Keratinocyte (primary cell): ENCODE data around the gene ATP8A2. TPM values are rescaled to one million over a fixed set of nuclear protein-coding genes. Genes with fewer than 3 reads are reported as not detected.

Experiments
- DNase-seq: peaks from one replicate; pipeline ENCODE4 v3.0.0-alpha.2; 2011; ENCODE audit warnings: low read depth, missing footprints, low spot score
- FAIRE-seq: peaks from 2 replicates; lab custom pipeline; 2011; peaks lifted over from hg19 to GRCh38; lab: Jason Lieb, UNC
- H2AFZ ChIP-seq: 2 replicates; pipeline ENCODE4 v1.6.0; 2012; ENCODE audit warnings: low read length, control low read depth, inconsistent platforms; ENCODE audit not compliant: control insufficient read depth
- H3K27ac ChIP-seq: 2 replicates; pipeline ENCODE4 v1.5.1; 2011; ENCODE audit warnings: low read length; ENCODE audit not compliant: control insufficient read depth, insufficient read depth
- H3K27me3 ChIP-seq: 3 replicates; pipeline ENCODE4 v1.6.0; 2011; ENCODE audit warnings: low read length; ENCODE audit not compliant: control insufficient read depth, insufficient read depth; ENCODE audit errors: extremely low read depth
- H3K36me3 ChIP-seq, 2 experiments: 2 replicates in 1 of 2; 3 replicates in 1 of 2; pipeline ENCODE4 v1.5.1; 2011; ENCODE audit warnings: low read length in 2 of 2, mild to moderate bottlenecking in 1 of 2; ENCODE audit not compliant: control insufficient read depth in 2 of 2, insufficient read depth in 2 of 2; ENCODE audit errors: extremely low read depth in 1 of 2
- H3K4me1 ChIP-seq: 3 replicates; pipeline ENCODE4 v1.5.1; 2011; ENCODE audit warnings: low read length; ENCODE audit not compliant: control insufficient read depth, insufficient read depth; ENCODE audit errors: extremely low read depth
- H3K4me2 ChIP-seq: 3 replicates; pipeline ENCODE4 v1.6.0; 2011; ENCODE audit warnings: low read depth, low read length; ENCODE audit not compliant: control insufficient read depth, insufficient read depth; ENCODE audit errors: extremely low read depth
- H3K4me3 ChIP-seq, 3 experiments: fragments of 200-600 bp in 1 of 3; sonication (generic) in 1 of 3; 2 replicates in 2 of 3; 3 replicates in 1 of 3; pipeline ENCODE4 v1.5.1; 2011 to 2016; ENCODE audit warnings: low read length in 3 of 3, mild to moderate bottlenecking in 3 of 3, control low read depth in 2 of 3, inconsistent platforms in 1 of 3, low read depth in 1 of 3, mixed read lengths in 1 of 3, mixed run types in 1 of 3, moderate library complexity in 1 of 3; ENCODE audit not compliant: control insufficient read depth in 2 of 3, insufficient read depth in 2 of 3; ENCODE audit errors: extremely low read depth in 1 of 3
- H3K79me2 ChIP-seq: 2 replicates; pipeline ENCODE4 v1.6.0; 2012; ENCODE audit warnings: low read length; ENCODE audit not compliant: control insufficient read depth, insufficient read depth
- H3K9ac ChIP-seq: 3 replicates; pipeline ENCODE4 v1.6.0; 2011; ENCODE audit warnings: low read length; ENCODE audit not compliant: control insufficient read depth, insufficient read depth; ENCODE audit errors: extremely low read depth
- H3K9me1 ChIP-seq: 3 replicates; pipeline ENCODE4 v1.6.0; 2011; ENCODE audit warnings: low read length; ENCODE audit not compliant: control insufficient read depth, insufficient read depth; ENCODE audit errors: extremely low read depth
- H3K9me3 ChIP-seq: 2 replicates; pipeline ENCODE4 v1.5.1; 2012; ENCODE audit warnings: low read depth, low read length; ENCODE audit not compliant: control insufficient read depth
- H4K20me1 ChIP-seq: 3 replicates; pipeline ENCODE4 v1.6.0; 2011; ENCODE audit warnings: low read length; ENCODE audit not compliant: control insufficient read depth, insufficient read depth; ENCODE audit errors: extremely low read depth
- EZH2 ChIP-seq: IDR thresholded peaks from one replicate; pipeline ENCODE4 v1.6.1; 2012; ENCODE audit warnings: inconsistent platforms, mild to moderate bottlenecking, low read length, moderate library complexity
- dilution Hi-C: fragments of 300-500 bp; cut with MboI; formaldehyde crosslinking; loops from one replicate; pipeline ENCODE4 v1.7.0; 2020; ENCODE audit warnings: low sequenced_read_pairs; ENCODE audit not compliant: extremely low pct_ligation_motif_present
- polyA plus RNA-seq, 5 experiments: library from polyadenylated mRNA; depleted of rRNA in 3 of 5; stranded (reverse) in 3 of 5; stranded (forward) in 1 of 5; unstranded in 1 of 5; fragments of >200 nt; gene quantifications; 1 replicate in 1 of 5; 2 replicates in 3 of 5; 3 replicates in 1 of 5; pipeline versions ENCODE4 v1.2.1 to v1.2.3, GENCODE V29; 2011 to 2012; ENCODE audit warnings: missing spikeins in 2 of 5, low read depth in 1 of 5, low replicate concordance in 1 of 5
- TF ChIP-seq, protein P1 (sequence below), 3 experiments: IDR thresholded peaks in 1 of 3; conservative IDR thresholded peaks in 1 of 3; optimal IDR thresholded peaks in 1 of 3; 2 replicates in 2 of 3; 3 replicates in 1 of 3; pipeline versions ENCODE3 to v1.5.1; 2011; ENCODE audit warnings: low read length in 3 of 3, mild to moderate bottlenecking in 3 of 3, moderate library complexity in 2 of 3, control low read depth in 1 of 3, inconsistent platforms in 1 of 3; ENCODE audit not compliant: insufficient read depth in 2 of 3; ENCODE audit errors: extremely low read depth in 1 of 3

Gene ATP8A2
- polyA plus RNA-seq, 1 donor (not counting 4 experiments of a cell fraction or from before 2014, with no cell fraction given): 0.16 TPM

GRCh38 chr13:25943658-25944057, 571.9 kb downstream of the ATP8A2 start:
- Histone ChIP-seq H3K27ac (no peak overlapping the region), H3K9ac (no peak overlapping the region), H3K79me2 (no peaks in the 10 kb centered on the region), H3K4me2 (no peak overlapping the region), H3K9me1 (no peaks in the 10 kb centered on the region), H3K4me3 (no peak overlapping the region), H4K20me1 (no peaks in the 10 kb centered on the region), H3K36me3 (no peaks in the 10 kb centered on the region), H2AFZ (no peak overlapping the region), H3K4me1 (peaks cover 15% of the 10 kb centered on the region), H3K27me3 (no peaks in the 10 kb centered on the region), H3K9me3 (no peaks in the 10 kb centered on the region)
- dilution Hi-C loops: no loop called here
- no peak for DNase-seq
- no peak for FAIRE-seq
- no peak for TF ChIP-seq EZH2
- TF ChIP-seq, protein P1, sequence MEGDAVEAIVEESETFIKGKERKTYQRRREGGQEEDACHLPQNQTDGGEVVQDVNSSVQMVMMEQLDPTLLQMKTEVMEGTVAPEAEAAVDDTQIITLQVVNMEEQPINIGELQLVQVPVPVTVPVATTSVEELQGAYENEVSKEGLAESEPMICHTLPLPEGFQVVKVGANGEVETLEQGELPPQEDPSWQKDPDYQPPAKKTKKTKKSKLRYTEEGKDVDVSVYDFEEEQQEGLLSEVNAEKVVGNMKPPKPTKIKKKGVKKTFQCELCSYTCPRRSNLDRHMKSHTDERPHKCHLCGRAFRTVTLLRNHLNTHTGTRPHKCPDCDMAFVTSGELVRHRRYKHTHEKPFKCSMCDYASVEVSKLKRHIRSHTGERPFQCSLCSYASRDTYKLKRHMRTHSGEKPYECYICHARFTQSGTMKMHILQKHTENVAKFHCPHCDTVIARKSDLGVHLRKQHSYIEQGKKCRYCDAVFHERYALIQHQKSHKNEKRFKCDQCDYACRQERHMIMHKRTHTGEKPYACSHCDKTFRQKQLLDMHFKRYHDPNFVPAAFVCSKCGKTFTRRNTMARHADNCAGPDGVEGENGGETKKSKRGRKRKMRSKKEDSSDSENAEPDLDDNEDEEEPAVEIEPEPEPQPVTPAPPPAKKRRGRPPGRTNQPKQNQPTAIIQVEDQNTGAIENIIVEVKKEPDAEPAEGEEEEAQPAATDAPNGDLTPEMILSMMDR (optimal IDR thresholded peaks at IDR 0.05 in 1 of 3, IDR thresholded peaks at IDR 0.05 in 1 of 3, conservative IDR thresholded peaks at IDR 0.05 in 1 of 3; ENCODE audit: extremely low read depth in 1 of 3, insufficient read depth in 2 of 3, low read length in 3 of 3): no peak

- H3K9ac ChIP-seq: no peak overlapping the region
- H2AFZ ChIP-seq: no peak overlapping the region
- H3K36me3 ChIP-seq: no peaks in the 10 kb centered on the region
- peak overlapping the region; percentile 33 for H3K4me2 ChIP-seq
- FAIRE-seq: no peak
- no peak overlapping the region for H3K4me3 ChIP-seq
- no peaks in the 10 kb centered on the region for H3K9me3 ChIP-seq
- no peak for DNase-seq
- peaks cover 15% of the 10 kb centered on the region for H3K4me1 ChIP-seq
- no peak for TF ChIP-seq EZH2
- TF ChIP-seq, protein P1 (optimal IDR thresholded peaks at IDR 0.05 in 1 of 3, IDR thresholded peaks at IDR 0.05 in 1 of 3, conservative IDR thresholded peaks at IDR 0.05 in 1 of 3; ENCODE audit: extremely low read depth in 1 of 3, insufficient read depth in 2 of 3, low read length in 3 of 3): peak in 1 of 3 experiments; percentile 6
- H3K27ac ChIP-seq: no peak overlapping the region
- H4K20me1 ChIP-seq: no peaks in the 10 kb centered on the region
- H3K27me3 ChIP-seq: no peaks in the 10 kb centered on the region
- dilution Hi-C loops: no loop called here
- no peaks in the 10 kb centered on the region for H3K79me2 ChIP-seq
- H3K9me1 ChIP-seq: no peaks in the 10 kb centered on the region
Measured at GRCh38 chr13:25945596-25945995, 573.8 kb downstream of the ATP8A2 start.
